HG03064 (cell line): Measurements from ENCODE around the gene SRCAP.

Source experiments
- ATAC-seq: cut with Tn5 transposase; IDR thresholded peaks from one replicate; pipeline ENCODE4 v1.9.1; 2021; ENCODE audit warnings: low read depth; ENCODE audit not compliant: unreplicated experiment

The SRCAP gene

DNA sequence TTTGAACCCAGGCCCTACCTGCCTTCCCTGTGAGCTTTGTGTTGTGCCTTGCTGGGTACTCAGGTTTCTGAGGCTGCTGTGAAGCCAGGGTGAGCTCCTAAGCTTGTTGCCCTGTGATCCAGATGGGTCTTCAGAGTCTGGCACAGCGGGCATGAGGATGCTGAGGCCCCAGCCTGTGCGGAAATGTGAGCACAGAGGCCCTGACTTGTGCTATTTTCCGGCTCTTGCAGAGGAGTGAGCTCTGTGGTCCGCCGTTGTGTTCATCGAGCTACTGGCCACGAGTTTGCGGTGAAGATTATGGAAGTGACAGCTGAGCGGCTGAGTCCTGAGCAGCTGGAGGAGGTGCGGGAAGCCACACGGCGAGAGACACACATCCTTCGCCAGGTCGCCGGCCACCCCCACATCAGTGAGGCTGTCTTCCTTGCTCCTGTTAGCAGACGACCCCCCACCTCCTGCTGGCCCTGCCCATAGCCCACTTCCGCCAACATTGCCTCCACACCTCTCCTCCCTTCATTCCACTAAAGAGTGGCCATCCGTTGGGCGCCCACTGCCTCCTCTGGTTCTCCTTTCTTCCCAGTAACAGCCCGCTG is 52.0 kb downstream of the SRCAP start:
- ATAC-seq: no peak

DNA sequence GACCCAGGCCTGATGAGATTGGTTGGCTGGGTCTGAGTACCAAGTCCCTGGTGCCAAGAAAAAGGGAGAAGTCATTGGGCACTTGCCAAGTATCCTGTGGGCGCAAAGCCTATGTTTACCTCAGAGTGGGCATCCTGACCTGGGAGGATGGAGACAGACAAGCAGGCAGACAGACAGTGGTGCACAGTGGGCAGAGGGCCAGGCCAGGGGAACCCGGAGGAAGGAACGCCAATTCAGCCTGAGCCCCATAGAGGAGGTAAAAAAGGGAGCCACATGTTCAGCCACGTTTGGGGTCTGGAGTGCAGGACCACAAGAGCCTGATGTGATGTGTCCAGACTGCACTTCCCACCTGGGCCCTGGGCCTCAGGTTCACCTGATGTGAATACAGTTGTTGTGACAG is 54.6 kb downstream of the SRCAP start:
- no peak for ATAC-seq

DNA sequence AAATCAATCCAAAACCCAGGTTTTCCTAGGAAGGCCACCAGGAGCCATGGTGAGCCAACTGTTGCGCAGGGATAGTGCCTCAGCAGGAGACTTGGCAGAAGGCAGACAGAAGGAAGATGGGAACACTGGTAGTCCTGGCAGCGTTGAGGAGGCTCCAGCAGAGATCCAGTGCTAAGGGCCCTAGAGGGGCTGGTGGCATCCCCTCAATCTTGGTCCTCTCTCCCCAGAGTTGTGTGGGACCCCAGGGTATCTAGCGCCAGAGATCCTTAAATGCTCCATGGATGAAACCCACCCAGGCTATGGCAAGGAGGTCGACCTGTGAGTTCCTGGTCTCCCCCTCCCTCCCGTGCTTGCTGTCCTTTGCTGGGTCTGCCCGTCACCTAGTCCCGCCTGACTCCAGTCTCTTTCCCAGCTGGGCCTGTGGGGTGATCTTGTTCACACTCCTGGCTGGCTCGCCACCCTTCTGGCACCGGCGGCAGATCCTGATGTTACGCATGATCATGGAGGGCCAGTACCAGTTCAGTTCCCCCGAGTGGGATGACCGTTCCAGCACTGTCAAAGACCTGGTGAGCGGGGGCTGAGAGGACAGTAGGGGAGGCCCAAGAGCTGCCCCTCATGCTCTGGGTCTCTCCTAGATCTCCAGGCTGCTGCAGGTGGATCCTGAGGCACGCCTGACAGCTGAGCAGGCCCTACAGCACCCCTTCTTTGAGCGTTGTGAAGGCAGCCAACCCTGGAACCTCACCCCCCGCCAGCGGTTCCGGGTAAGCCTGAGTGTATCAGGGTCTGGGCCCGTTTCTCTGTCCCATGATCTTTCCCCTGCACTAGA is 57.2 kb downstream of the SRCAP start:
- no peak for ATAC-seq

DNA sequence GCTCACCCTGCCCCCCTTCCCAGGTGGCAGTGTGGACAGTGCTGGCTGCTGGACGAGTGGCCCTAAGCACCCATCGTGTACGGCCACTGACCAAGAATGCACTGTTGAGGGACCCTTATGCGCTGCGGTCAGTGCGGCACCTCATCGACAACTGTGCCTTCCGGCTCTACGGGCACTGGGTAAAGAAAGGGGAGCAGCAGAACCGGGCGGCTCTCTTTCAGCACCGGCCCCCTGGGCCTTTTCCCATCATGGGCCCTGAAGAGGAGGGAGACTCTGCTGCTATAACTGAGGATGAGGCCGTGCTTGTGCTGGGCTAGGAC is 57.8 kb downstream of the SRCAP start:
- ATAC-seq: no peak

DNA sequence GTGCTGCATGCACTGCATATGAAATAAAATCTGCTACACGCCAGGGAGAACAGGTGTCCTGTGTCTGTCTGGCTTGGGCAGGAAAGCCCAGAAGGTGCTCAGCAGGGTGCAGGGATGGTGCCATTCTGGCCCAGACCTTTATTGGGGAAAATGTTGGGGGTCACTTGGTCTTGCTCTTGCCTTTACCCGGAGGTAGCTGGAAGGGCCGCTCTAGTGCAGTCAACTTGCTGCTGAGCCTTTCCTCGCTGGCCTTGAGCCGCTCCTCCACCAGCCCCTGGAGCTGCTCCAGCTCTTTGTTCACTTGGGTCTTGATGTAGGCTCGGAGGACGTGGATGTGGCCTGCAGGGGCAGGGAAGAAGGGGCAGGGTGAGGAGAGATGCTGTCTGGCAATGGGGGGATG is 58.3 kb downstream of the SRCAP start:
- no peak for ATAC-seq

- no peak for ATAC-seq
Observed at GRCh38 chr16:30758988-30759491, 60.1 kb downstream of the SRCAP start.

- no peak for ATAC-seq
Observed at GRCh38 chr16:30760001-30760559, 61.1 kb downstream of the SRCAP start.

- no peak for ATAC-seq
Observed at GRCh38 chr16:30760577-30761426, 61.8 kb downstream of the SRCAP start.

DNA sequence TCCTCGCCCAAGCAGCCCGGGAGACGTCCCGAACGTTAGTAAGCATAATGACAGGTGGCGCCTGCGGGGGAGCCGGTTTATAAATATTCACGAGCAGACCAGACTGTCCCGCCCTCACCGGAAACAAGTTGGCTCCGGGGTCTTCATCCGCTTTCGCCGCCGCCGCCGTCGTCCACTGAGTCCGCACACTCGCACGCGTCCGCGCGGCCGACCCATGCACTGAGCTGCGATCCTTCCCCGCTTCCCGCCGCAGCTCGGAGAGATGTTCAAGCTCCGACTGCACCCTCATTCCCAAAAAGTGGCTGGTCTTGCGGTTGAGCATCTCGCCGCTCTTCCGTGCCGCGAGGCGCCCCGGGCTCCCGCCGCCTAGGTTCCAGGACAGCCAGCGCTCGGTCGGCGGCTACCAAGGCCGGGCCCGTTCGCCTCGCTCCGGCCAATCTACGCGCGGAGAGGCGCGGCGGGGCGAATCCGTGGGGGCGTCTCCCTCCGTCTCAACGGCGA is 62.5 kb downstream of the SRCAP start:
- ATAC-seq: peak; percentile 25

DNA sequence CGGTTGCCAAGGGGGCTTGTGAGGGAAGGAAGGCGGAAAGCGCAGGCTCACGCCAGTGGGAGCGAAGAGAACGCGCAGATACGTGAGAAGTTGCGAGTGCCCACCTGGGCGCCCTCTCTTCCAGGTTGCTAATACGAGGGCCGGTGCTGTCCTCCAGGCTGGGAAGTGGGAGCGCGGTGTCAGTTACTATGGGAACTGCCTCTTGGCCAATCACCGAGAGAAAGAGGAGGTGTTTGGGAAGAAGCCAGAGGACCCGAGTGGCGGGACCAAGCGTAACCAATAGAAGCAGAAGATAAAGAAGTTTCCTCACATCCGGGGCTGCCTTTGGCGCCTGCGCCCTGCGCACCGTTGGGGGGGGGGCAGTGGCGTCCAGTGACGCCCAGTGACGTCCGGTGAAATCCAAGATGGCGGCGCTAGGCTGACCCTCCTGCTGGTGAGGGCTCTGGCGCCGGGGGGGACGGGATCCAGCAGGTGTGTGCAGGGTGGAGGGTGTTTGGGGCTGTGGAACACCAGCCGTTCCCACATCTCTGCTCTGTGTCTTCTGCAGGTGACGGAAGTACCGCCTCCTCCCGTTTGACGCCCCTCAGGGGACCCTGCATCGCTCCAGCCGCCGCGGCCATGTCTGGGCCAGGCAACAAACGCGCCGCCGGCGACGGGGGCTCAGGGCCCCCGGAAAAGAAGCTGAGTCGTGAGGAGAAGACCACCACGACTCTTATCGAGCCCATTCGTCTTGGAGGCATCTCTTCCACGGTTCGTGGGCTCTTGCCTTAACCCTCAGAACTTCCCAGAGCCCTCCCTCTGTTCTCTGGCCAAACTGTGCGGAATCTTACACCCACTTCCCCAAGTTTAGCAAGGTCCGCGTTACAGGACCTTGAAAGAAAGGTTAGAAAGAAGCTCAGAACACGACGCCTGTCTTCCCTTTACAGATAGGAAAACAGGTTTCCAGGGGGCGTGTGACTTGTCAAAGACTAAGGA is 63.2 kb downstream of the SRCAP start, which contains the start of the genes CFAP119 and RNF40:
Gene CFAP119, minus strand, starts transcription at position 135 of the 975 bp plus-strand sequence. CDS start 314 bp downstream, outside the sequence.
Gene RNF40, plus strand, starts transcription at position 395 of the 975 bp plus-strand sequence. Its CDS starts 224 bp downstream, at position 619.
- ATAC-seq: peak; percentile 84

- no peak for ATAC-seq
Observed at GRCh38 chr16:30762991-30763725, 64.2 kb downstream of the SRCAP start.

DNA sequence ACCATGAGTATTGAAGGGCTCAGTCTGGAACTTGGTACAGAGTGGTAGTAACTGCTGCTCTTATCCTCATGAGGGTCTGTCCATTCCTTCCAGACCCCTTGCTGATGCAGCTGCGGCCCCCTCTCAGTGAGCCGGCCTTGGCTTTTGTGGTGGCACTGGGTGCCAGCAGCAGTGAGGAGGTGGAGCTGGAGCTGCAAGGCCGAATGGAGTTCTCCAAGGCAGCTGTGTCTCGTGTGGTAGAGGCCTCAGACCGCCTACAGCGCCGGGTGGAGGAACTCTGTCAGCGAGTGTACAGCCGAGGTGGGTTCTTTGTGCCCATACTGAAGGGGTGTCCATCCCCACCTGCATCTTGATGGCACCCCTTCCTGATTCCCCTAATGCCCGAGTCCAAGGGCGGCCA is 65.1 kb downstream of the SRCAP start:
- ATAC-seq: no peak

GRCh38 chr16:30764816-30765465 is 66.0 kb downstream of the SRCAP start:
- ATAC-seq: no peak

GRCh38 chr16:30766206-30766932 is 67.4 kb downstream of the SRCAP start:
- no peak for ATAC-seq

DNA sequence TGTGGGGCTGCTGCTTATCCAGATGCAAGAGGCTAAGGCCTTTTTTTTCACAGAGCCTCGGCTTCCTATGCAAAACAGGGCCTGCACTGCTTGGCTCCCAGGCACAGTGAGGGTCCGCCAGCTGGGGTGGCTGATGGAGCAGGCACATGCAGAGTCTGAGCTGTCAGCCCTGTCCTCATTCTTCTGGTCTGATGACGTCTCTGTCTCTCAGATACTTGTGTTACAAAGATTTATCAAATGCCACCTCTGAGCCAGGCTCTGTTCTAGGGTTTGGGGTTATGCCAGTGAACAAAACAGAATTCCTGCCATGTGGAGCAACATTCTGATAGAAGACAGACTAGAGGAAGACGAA is 67.9 kb downstream of the SRCAP start:
- no peak for ATAC-seq

DNA sequence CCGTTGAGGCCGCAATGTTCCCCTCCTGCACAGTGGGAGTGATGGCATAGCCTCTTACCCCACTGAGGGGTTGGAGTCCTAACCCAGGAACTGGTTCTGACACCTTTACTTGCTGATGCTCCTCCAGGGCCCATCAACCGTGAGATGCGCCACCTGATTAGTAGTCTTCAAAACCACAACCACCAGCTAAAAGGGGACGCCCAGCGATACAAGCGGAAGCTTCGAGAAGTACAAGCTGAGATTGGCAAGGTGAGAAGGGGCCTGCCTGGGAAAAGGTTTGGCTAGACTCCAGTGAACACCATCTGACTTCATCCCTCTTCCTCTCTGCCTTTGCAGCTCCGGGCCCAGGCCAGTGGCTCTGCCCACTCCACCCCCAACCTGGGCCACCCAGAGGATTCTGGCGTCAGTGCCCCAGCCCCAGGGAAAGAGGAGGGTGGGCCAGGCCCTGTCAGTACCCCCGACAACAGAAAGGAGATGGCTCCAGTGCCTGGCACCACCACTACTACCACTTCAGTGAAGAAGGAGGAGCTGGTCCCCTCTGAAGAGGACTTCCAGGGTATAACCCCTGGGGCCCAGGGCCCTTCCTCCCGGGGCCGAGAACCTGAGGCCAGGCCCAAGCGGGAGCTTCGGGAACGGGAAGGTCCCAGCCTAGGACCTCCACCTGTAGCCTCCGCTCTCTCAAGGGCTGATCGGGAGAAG is 68.9 kb downstream of the SRCAP start:
- ATAC-seq: no peak

DNA sequence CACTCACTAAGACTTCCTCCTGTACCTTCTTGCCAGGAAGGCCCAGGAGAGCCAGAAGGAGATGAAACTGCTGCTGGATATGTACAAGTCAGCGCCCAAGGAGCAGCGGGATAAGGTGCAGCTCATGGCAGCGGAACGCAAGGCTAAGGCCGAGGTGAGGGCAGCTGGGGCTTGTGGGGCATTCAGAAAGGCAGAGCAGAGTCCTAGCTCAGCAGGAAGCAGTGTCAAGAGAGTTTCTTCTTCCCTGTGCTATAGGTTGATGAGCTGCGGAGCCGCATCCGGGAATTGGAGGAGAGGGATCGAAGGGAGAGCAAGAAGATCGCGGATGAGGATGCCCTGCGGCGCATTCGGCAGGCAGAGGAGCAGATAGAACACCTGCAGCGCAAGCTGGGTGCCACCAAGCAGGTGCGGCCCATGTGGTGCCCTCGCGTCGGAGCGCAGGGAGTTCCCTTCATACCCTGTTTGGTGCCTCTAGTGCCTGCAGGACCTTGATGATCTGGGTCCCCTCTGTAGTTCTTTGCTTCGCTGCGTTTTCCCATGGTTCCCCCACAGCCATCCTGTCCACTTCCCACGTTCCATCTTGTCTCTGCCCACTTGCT is 69.7 kb downstream of the SRCAP start:
- no peak for ATAC-seq
